ENCODE results near the gene LCP1. TPM values are rescaled to one million over a fixed set of nuclear protein-coding genes. Genes with fewer than 3 reads are reported as not detected.
"Not testable (repeated sequence)": the region's sequence is repeated elsewhere in the genome, so short reads cannot be mapped to it uniquely, and the experiment has no call there.

The LCP1 gene
- total RNA-seq, 1 donor from 2014 or later: 2.3 TPM

DNA sequence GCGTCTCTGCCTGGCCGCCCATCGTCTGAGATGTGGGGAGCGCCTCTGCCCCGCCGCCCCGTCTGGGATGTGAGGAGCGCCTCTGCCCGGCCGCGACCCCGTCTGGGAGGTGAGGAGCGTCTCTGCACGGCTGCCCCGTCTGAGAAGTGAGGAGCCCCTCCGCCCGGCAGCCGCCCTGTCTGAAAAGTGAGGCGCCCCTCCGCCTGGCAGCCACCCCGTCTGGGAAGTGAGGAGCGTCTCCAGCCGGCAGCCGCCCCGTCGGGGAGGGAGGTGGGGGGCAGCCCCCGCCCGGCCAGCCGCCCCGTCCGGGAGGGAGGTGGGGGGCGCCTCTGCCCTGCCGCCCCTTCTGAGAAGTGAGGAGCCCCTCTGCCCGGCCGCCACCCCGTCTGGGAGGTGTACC, 19.2 kb downstream of the LCP1 start:
- DNase-seq (ENCODE audit: extremely low read depth, low read depth, low spot score): not testable (repeated sequence)

- peak; percentile 33 for DNase-seq (ENCODE audit: extremely low read depth, low read depth, low spot score)
Measured at GRCh38 chr13:46160471-46161066, 21.4 kb downstream of the LCP1 start.

DNA sequence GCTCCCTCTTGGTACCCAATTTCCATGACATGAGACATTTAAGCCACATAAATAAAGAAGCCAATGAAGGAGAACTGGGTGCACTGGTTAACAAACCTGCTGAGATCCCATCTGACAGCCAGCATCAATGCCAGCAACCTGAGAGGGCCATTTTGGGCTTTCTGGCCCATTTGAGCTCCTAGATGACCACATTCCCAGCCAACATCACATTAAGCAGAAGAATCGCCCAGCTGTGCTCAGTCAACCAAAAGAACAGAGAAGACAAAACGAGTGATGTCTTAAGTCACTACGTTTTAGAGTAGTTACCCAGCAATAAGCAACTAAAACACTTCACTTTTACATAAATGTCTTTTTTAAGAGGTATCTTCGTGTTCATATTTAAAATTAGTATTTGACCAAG, 21.9 kb downstream of the LCP1 start:
- peak; percentile 10 for DNase-seq (ENCODE audit: extremely low read depth, low read depth, low spot score)

GRCh38 chr13:46158983-46159382, 23.0 kb downstream of the LCP1 start:
- no peak for DNase-seq (ENCODE audit: extremely low read depth, low read depth, low spot score)

GRCh38 chr13:46158222-46158621, 23.8 kb downstream of the LCP1 start:
- DNase-seq (ENCODE audit: extremely low read depth, low read depth, low spot score): no peak

DNA sequence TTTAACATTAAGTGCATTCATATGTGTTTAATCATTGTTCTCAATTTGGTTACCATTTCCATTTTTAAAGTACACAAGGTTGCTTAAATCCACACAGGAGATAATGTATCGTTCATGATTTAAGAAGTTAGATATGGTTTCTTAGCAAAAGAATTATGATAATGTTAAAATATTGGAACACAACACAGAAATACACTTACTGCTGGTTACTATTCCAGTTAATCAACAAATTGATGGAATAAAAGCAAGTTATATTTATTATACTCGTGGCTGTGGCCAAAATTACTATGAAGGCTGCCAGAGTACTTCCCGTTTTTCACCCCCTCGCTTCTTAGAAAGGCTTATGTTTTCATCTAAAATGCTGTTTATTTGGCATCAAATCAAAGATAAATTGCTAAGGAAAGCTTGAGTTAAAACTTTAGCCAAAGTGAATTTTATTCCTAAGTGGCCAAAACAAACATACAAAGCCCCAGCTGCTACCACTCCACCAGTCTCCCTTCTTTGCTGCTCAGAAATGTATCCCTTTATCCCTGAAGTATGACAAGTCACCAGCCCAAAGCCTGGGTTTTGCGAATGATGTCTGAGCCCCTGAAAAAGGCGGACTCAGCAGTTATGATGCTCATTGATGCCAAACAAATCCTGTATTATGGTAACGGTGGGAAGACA, 27.7 kb downstream of the LCP1 start:
- DNase-seq (ENCODE audit: extremely low read depth, low read depth, low spot score): no peak

DNA sequence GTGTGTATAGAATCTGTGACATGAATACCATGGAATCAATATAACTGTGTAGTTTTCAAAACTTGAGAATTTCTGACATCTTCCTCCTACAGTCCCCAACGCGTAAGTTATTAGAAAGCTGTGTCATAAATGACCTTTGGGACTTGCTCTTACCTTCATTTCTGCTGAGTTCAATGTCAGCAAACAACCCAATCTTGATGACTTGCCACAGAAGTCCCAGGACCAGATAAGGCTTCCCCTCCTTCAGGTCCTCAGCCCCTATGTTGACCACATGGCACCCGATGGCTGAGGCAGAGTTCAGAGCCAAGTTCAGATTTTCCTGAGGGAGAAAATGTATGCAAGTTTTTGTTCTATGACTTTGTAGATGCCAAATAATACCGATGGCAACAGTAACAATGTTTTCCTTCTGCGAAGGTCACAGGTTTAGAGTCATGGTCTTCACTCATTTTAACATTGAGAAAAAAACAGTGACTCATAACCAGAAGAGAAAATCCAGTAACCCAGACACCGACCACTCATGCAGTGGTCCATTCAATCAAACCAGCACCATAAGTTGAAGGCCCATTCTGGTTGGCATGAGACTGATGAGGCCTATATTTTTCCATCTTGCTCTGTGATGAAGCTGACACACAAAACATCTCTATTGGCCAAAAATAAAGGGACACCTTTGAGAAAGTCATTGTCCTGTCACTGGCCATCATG, 29.2 kb downstream of the LCP1 start:
- no peak for DNase-seq (ENCODE audit: extremely low read depth, low read depth, low spot score)

DNA sequence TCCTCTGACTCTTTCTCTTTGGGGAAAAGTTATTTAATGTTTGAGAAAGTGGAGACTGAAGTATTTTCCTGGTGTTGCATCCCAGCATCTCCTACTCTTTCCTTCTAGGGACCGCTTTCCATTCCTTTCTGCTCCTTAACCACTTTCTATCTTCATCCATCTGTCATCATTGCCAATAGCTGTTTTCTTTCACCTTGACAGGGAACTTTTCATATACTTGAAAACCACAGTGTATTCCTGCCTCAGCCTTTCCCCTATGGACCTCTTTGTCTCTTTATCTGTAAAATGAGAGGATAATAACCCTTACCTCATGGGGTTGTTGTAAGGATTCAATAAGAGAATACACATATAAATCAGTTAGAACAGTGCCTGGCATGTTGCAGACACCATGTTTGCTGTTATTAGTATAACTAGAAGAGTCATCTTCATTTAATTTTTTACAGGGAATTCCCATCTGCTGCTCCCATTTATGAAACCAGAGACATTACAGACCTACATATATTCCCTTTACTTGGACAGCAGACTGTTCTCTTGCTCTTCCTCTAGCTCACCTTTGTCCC, 31.8 kb downstream of the LCP1 start:
- no peak for DNase-seq (ENCODE audit: extremely low read depth, low read depth, low spot score)

DNA sequence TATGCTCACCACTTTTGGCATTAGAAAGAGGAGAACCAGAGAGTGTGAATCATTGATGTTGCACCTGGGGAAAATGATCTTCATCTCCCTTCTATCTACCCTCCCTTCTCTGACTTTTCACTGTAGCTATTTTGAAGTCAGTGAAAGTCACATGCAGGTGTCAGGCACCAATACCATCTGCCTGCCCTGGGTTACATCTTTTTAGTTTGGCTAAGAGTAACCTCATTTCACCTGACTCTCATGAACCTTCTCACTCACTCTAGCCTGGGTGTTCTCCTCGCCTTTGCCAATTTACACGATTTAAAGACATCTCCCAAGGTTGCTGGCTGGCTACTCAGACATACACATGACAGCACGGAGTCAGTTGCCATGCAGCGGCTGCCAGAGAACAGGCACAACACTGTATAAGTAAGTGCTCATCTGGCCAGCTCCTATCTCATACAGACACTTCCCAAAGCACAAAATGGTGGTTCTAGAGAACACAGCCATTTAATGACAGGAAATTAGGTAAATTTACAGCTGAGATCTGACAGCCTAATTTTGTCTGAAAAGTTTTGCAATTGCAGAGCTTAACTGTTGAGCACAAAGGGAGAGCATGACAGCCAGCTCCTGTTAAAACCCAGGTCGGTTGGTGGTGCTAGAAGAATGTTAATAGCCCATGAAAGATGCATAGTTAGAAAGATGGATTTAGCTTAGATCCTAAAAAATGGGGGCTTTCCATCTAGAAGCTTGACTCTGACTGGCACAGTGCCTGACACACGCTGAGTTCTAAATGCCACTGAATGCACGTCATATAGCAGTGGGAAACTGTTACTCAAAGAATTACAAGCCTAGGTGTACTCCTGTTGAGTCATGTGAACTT, 32.5 kb downstream of the LCP1 start:
- DNase-seq (ENCODE audit: extremely low read depth, low read depth, low spot score): no peak

DNA sequence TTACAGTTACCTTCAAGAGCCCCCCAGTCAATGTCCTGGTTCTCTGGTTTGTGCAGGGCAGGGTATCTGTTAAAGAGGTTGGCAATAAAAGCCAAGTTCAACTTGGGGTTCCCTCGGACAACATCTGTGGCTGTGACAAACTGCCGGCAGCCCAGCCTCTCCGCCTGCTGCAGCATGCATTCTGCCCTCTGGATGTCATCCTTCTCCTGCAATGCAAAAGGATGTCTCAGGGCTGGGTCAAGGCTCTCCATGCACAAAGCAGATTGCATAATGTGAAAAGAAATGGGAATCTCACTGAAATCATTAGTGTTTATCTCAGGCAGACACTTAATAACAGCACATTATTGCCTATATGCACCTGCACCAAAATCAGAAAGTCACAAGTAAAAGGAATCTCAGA, 35.1 kb downstream of the LCP1 start:
- DNase-seq (ENCODE audit: extremely low read depth, low read depth, low spot score): no peak

- no peak for DNase-seq (ENCODE audit: extremely low read depth, low read depth, low spot score)
Measured at GRCh38 chr13:46145950-46146349, 36.0 kb downstream of the LCP1 start.

- no peak for DNase-seq (ENCODE audit: extremely low read depth, low read depth, low spot score)
Measured at GRCh38 chr13:46145135-46145534, 36.8 kb downstream of the LCP1 start.

DNA sequence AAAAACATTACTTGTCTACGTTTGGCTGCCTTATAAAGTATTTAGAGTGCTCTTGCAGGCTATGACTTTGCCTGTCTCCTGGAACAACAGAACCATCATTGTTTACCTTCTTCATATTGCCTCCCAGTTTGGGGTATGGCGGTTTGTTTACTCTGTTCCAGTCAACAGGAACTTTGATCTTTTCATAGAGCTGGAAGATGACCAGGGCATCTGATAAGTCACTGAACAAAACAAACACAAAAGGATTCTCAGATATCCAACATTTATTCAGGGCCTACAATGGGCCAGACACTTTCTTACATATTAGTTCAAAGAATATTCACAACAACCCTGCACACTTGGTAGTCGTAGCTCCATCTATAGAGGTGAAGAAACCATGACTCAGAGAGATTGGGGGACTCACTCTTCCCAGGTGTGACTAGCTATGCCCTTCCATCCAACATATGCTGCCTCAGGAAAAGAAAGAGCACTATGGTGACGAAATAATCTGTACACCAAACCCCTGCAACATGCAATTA, 38.7 kb downstream of the LCP1 start:
- no peak for DNase-seq (ENCODE audit: extremely low read depth, low read depth, low spot score)

DNA sequence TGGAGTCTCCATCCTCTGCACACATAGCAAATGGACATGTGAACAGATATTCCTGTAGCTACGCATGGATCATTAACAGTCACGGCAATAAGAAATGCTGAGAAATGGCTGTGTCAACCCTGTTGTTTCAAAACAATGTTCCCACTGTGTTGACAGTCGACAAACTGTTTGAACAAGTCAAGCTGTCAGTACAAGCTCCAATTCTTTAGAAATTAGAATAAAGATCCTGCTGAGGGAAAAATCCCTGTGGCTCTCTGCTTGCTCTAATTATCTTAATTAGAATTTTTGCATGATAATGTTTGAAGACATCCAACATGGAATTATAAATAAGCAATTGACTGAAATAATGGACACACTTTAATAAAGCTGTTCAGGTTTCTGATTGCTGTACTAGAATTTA, 39.2 kb downstream of the LCP1 start:
- DNase-seq (ENCODE audit: extremely low read depth, low read depth, low spot score): no peak

- no peak for DNase-seq (ENCODE audit: extremely low read depth, low read depth, low spot score)
Measured at GRCh38 chr13:46140044-46140443, 41.9 kb downstream of the LCP1 start.

GRCh38 chr13:46137627-46138317, 44.2 kb downstream of the LCP1 start:
- no peak for DNase-seq (ENCODE audit: extremely low read depth, low read depth, low spot score)

DNA sequence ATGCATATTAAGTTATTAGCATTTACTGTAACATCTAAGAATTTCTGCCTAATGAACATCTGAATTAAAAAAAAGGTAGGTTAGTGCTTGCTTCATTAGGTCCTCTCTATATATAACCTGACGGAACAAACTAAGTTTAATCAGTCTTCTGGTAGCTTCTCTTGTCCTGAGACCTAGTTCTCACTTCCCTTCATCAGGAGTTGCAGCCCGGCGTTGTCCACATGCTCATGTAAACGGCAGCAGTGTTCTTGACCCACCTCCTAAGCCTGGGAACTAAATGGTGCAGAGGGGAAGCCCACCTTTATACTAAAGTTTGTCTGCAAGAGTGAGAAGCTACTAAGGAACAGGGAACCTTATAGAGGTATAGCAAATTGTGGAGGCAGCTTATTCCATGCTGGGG, 45.3 kb downstream of the LCP1 start:
- no peak for DNase-seq (ENCODE audit: extremely low read depth, low read depth, low spot score)

DNA sequence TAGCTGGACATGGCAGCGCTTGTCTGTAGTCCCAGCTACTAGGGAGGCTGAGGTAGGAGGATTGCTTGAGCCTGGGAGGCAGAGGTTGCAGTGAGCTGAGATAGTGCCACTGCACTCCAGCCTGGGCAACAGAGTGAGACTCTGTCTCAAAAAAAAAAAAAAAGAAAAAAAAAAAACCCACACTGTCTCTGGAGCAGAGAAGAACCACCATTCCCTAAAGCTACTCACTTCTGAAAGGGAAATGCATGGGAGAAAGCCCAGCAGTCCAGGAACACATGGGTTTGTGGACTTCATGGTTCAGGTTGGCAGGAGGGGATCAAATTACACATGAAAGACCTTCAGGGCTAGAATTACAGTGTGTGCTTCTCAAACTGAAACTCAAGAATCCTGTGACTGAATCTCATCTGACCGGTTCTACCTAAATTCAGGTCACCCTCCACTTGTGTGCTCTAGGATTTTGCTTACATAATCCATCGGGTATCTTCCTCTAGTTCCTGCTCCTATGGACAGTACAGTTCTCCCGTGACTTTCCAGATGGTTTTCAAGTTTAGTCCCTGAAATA, 46.9 kb downstream of the LCP1 start:
- DNase-seq (ENCODE audit: extremely low read depth, low read depth, low spot score): no peak

DNA sequence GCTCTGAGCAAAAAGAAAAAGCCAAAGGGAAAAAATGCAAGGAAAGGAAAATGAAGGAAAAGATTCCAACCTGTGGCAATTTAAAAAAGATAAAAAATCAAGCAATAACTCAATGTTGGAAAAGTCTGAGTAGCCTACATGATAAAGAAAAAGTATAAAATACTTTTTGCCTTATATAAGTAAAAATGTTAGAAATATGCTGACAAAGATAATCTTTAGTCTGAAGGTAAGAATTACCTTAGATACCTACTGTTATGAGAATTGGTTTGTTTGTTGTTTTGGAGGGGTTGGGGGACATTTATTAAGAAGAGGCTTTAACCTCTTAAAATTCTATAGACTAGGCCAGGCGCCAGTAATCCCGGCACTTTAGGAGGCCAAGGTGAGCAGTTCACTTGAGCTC, 47.5 kb downstream of the LCP1 start:
- DNase-seq (ENCODE audit: extremely low read depth, low read depth, low spot score): no peak

- no peak for DNase-seq (ENCODE audit: extremely low read depth, low read depth, low spot score)
Measured at GRCh38 chr13:46132109-46132508, 49.9 kb downstream of the LCP1 start.

Measured in glomerular endothelial cell (primary cell).